ENCODE measurements around the gene KIR3DL3.
"Not testable (repeated sequence)": the region's sequence is repeated elsewhere in the genome, so short reads cannot be mapped to it uniquely, and the experiment has no call there.

KIR3DL3 gene

GRCh38 chr19:54738306-54738705 lies 14.1 kb downstream of the KIR3DL3 start, which contains the start of gene KIR2DL3:
Gene KIR2DL3, plus strand, starts transcription at chr19:54738513. Its CDS starts 33 bp downstream, at chr19:54738546.
- DNase-seq, result not testable (repeated sequence)

GRCh38 chr19:54738715-54739114 lies 14.5 kb downstream of the KIR3DL3 start:
- DNase-seq, result no peak

- DNase-seq, result no peak
These were observed 15.6 kb downstream of the KIR3DL3 start for GRCh38 chr19:54739587-54740497.

GRCh38 chr19:54741950-54742349 lies 17.7 kb downstream of the KIR3DL3 start:
- not testable (repeated sequence) for DNase-seq

- DNase-seq, result not testable (repeated sequence)
These were observed 19.8 kb downstream of the KIR3DL3 start for GRCh38 chr19:54744080-54744479.

GRCh38 chr19:54747614-54748322 lies 23.5 kb downstream of the KIR3DL3 start:
- not testable (repeated sequence) for DNase-seq

GRCh38 chr19:54750276-54750675 lies 26.0 kb downstream of the KIR3DL3 start:
- not testable (repeated sequence) for DNase-seq

- not testable (repeated sequence) for DNase-seq
These were observed 32.2 kb downstream of the KIR3DL3 start for GRCh38 chr19:54756204-54757110.

GRCh38 chr19:54758577-54758976 lies 34.3 kb downstream of the KIR3DL3 start:
- not testable (repeated sequence) for DNase-seq

GRCh38 chr19:54764219-54764618 lies 40.0 kb downstream of the KIR3DL3 start:
- not testable (repeated sequence) for DNase-seq

- DNase-seq, result not testable (repeated sequence)
These were observed 42.2 kb downstream of the KIR3DL3 start for GRCh38 chr19:54766464-54766863.

GRCh38 chr19:54769646-54770045 lies 45.4 kb downstream of the KIR3DL3 start, which contains the start of gene KIR2DL1:
Gene KIR2DL1, plus strand, starts transcription at chr19:54769793. Its CDS starts 58 bp downstream, at chr19:54769851.
- not testable (repeated sequence) for DNase-seq

GRCh38 chr19:54770511-54770910 lies 46.3 kb downstream of the KIR3DL3 start:
- not testable (repeated sequence) for DNase-seq

GRCh38 chr19:54771018-54771960 lies 47.0 kb downstream of the KIR3DL3 start:
- DNase-seq, result not testable (repeated sequence)

- not testable (repeated sequence) for DNase-seq
These were observed 48.4 kb downstream of the KIR3DL3 start for GRCh38 chr19:54772666-54773065.

GRCh38 chr19:54775095-54775815 lies 51.0 kb downstream of the KIR3DL3 start:
- DNase-seq, result not testable (repeated sequence)

GRCh38 chr19:54775830-54776229 lies 51.6 kb downstream of the KIR3DL3 start:
- DNase-seq, result not testable (repeated sequence)

- DNase-seq, result not testable (repeated sequence)
These were observed 53.6 kb downstream of the KIR3DL3 start for GRCh38 chr19:54777851-54778250.

GRCh38 chr19:54778896-54779295 lies 54.7 kb downstream of the KIR3DL3 start:
- DNase-seq, result not testable (repeated sequence)

GRCh38 chr19:54782916-54783315 lies 58.7 kb downstream of the KIR3DL3 start:
- DNase-seq, result not testable (repeated sequence)
